Measurements from ENCODE around the gene MRPL12. TPM values are rescaled to one million over a fixed set of nuclear protein-coding genes. Genes with fewer than 3 reads are reported as not detected.
A peak's percentile ranks its signal among the peaks of the same experiment; 100 is the strongest.
"Not testable (repeated sequence)": the region's sequence is repeated elsewhere in the genome, so short reads cannot be mapped to it uniquely, and the experiment has no call there.

The MRPL12 gene
- total RNA-seq, 2 donors from 2014 or later: 53.4 to 63.5 TPM

DNA sequence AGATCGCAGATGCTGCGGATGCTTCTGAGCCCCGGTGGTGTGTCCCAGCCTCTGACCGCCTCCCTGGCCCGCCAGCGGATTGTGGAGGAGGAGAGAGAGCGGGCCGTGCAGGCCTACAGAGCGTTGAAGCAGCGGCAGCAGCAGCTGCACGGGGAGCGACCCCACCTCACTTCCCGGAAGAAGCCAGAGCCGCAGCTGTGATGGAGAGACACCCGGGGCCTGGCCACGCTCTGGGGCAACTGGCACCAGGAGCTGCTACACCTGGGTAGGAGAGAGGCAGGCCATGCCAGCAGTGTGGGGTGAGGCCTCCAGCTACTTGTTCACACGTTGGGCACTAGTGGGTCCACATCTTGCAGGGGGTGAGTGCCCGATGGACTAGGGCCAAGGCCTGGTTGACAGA lies 30.7 kb upstream of the MRPL12 start:
- TF ChIP-seq, protein P1, sequence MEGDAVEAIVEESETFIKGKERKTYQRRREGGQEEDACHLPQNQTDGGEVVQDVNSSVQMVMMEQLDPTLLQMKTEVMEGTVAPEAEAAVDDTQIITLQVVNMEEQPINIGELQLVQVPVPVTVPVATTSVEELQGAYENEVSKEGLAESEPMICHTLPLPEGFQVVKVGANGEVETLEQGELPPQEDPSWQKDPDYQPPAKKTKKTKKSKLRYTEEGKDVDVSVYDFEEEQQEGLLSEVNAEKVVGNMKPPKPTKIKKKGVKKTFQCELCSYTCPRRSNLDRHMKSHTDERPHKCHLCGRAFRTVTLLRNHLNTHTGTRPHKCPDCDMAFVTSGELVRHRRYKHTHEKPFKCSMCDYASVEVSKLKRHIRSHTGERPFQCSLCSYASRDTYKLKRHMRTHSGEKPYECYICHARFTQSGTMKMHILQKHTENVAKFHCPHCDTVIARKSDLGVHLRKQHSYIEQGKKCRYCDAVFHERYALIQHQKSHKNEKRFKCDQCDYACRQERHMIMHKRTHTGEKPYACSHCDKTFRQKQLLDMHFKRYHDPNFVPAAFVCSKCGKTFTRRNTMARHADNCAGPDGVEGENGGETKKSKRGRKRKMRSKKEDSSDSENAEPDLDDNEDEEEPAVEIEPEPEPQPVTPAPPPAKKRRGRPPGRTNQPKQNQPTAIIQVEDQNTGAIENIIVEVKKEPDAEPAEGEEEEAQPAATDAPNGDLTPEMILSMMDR (IDR thresholded peaks at IDR 0.05): no peak
- TF ChIP-seq POLR2AphosphoS5 (IDR thresholded peaks at IDR 0.05): no peak
- no peak for TF ChIP-seq POLR2A (IDR thresholded peaks at IDR 0.05)
- Histone ChIP-seq H3K4me1 (replicated peaks) (peaks cover 4% of the 10 kb centered on the region), H3K4me3 (no peak overlapping the region), H3K27me3 (replicated peaks; ENCODE audit: insufficient read depth) (no peaks in the 10 kb centered on the region), H3K27ac (no peak overlapping the region), H3K9me3 (no peaks in the 10 kb centered on the region), H3K36me3 (peaks cover 0 to 17% of the 10 kb centered on the region in 2 donors)
- intact Hi-C loops (cut with DNase I): no loop called here
- DNase-seq (ENCODE audit: low spot score): no peak
- 78% methylated on average over 18 of the region's 18 CpGs for WGBS

DNA sequence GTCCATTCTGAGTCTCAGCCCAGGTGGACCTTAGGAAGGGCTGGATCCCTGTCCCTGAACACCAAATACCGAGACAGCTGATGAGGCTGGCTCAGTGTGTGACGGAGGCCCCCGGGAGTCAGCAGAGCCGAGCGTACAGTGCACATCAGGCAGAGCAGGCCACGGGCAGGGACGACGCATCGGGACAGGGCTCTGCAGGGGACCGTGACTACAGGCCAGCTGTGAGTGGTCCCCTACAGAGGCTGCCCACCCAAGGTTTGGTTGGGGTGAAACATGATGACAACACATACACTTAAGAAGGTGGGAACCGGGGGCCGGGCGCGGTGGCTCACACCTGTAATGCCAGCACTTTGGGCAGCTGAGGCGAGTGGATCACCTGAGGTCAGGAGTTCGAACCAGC lies 30.2 kb upstream of the MRPL12 start:
- WGBS: 93% methylated on average over 16 of the region's 16 CpGs
- Histone ChIP-seq H3K4me1 (replicated peaks) (no peaks in the 10 kb centered on the region), H3K27me3 (replicated peaks; ENCODE audit: insufficient read depth) (no peaks in the 10 kb centered on the region), H3K36me3 (peaks cover 0 to 17% of the 10 kb centered on the region in 2 donors), H3K4me3 (no peak overlapping the region), H3K9me3 (no peaks in the 10 kb centered on the region), H3K27ac (no peak overlapping the region)
- DNase-seq (ENCODE audit: low spot score): no peak
- TF ChIP-seq, protein P1 (IDR thresholded peaks at IDR 0.05): no peak
- TF ChIP-seq POLR2A (IDR thresholded peaks at IDR 0.05): no peak
- no peak for TF ChIP-seq POLR2AphosphoS5 (IDR thresholded peaks at IDR 0.05)
- intact Hi-C loops (cut with DNase I): no loop called here

DNA sequence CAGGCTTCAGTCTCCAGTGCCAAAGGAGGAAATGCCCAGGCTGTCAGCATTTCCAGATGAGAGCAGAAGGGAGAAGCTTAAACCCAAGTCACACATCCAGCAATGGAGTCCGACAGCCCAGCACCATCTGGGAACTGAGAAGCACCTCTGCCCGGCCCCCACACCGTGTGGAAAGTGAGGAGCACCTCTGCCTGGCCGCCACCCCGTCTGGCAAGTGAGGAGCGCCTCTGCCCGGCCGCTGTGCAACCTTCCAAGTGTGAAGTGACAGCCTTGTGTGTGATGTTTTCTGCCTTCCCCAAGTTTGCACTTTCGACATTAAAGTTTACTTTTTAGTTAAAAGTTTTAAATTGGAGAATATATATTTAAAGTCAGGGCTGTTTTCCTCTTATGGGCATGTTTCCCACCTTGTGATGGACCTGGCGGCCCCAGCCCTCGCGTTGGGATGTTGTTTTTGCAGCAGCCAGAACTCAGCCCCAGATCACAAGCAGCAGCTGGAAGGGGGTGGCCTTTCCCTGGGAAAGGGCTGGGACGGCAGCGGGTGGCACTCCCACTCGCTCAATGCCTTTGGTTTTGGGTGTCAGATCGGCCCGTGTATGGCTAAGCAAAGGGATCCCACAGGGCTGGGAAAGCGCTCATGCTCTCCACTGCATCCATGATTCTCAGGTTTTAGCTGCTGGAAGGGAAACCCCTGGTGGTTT lies 29.5 kb upstream of the MRPL12 start:
- H3K27me3 ChIP-seq (replicated peaks; ENCODE audit: insufficient read depth): no peaks in the 10 kb centered on the region
- no peaks in the 10 kb centered on the region for H3K9me3 ChIP-seq
- no peak for TF ChIP-seq POLR2A (IDR thresholded peaks at IDR 0.05)
- TF ChIP-seq, protein P1 (IDR thresholded peaks at IDR 0.05): no peak
- no peak for TF ChIP-seq POLR2AphosphoS5 (IDR thresholded peaks at IDR 0.05)
- peaks cover 0 to 17% of the 10 kb centered on the region in 2 donors for H3K36me3 ChIP-seq
- H3K27ac ChIP-seq: no peak overlapping the region
- DNase-seq (ENCODE audit: low spot score): no peak
- WGBS: 81% methylated on average over 18 of the region's 18 CpGs
- no peaks in the 10 kb centered on the region for H3K4me1 ChIP-seq (replicated peaks)
- H3K4me3 ChIP-seq: no peak overlapping the region
- intact Hi-C loops (cut with DNase I): no loop called here

DNA sequence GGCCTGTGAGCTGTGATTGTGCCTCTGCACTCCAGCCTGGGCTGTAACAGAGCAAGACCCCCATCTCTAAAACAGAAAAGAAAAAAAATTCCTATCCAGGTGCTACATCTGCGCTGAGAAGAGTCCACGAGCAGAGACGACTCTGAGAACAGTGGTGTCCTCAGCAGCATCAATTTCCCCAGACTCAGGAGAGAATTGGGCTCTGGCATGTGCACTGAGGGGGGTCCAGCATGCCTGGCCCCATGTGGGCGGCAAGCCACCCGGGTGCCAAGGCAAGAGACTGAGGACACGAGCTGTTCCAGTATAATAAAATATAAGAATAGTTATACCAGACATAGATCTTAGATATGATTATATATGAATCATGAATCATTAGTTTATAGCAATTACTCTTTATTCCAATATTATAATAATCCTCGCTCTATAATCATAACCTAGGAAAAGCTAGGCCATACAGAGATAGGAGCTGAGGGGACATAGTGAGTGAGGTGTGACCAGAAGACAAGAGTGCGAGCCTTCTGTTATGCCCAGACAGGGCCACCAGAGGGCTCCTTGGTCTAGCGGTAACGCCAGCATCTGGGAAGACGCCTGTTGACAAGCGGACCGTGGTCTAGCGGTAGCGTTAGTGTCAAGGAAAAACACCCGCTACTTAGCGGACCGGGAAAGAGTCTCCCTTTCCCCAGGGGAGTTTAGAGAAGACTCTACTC lies 27.5 kb upstream of the MRPL12 start:
- H3K27me3 ChIP-seq (replicated peaks; ENCODE audit: insufficient read depth); H3K4me3 ChIP-seq; H3K27ac ChIP-seq; H3K4me1 ChIP-seq (replicated peaks); DNase-seq (ENCODE audit: low spot score); intact Hi-C loops (cut with DNase I); H3K9me3 ChIP-seq: not testable (repeated sequence)
- peaks cover 0 to 13% of the 10 kb centered on the region in 2 donors for H3K36me3 ChIP-seq
- WGBS: 40% methylated on average over 18 of the region's 18 CpGs
- TF ChIP-seq POLR2AphosphoS5 (IDR thresholded peaks at IDR 0.05): peak; percentile 28
- TF ChIP-seq, protein P1 (IDR thresholded peaks at IDR 0.05): peak in 3 of 4 experiments; percentile 32 to 72 (median 70)
